C4-2B (cell line): ENCODE data around the gene AKAP8L.

Experiments
- CTCF ChIP-seq: fragments of 450-650 bp; conservative IDR thresholded peaks from 2 replicates; pipeline ENCODE4 v1.5.1; 2017; ENCODE audit warnings: mild to moderate bottlenecking
- ZFX ChIP-seq: fragments of 450-650 bp; IDR thresholded peaks from 2 replicates; pipeline ENCODE4 v1.6.1; 2017

GRCh38 chr19:15456871-15457700 is 38.3 kb upstream of the AKAP8L start:
- TF ChIP-seq CTCF = no peak
- TF ChIP-seq ZFX = peak; percentile 58; the same call in 1 of the 2 replicates
